Renal cortical epithelial cell (primary cell): ENCODE measurements around the gene NAT8L. TPM values are rescaled to one million over a fixed set of nuclear protein-coding genes. Genes with fewer than 3 reads are reported as not detected.
"Not testable (repeated sequence)": the region's sequence is repeated elsewhere in the genome, so short reads cannot be mapped to it uniquely, and the experiment has no call there.

ENCODE experiments used
- DNase-seq: peaks from one replicate; pipeline ENCODE4 v3.0.0-alpha.2; 2011; ENCODE audit warnings: low read depth
- total RNA-seq: library from RNA; depleted of rRNA; stranded (reverse); fragments of >200 nt; gene quantifications from 2 replicates; pipeline ENCODE4 v1.2.3, GENCODE V29; 2014

Gene NAT8L
- 0.17 and 1.2 TPM in 2 replicates for total RNA-seq

DNA sequence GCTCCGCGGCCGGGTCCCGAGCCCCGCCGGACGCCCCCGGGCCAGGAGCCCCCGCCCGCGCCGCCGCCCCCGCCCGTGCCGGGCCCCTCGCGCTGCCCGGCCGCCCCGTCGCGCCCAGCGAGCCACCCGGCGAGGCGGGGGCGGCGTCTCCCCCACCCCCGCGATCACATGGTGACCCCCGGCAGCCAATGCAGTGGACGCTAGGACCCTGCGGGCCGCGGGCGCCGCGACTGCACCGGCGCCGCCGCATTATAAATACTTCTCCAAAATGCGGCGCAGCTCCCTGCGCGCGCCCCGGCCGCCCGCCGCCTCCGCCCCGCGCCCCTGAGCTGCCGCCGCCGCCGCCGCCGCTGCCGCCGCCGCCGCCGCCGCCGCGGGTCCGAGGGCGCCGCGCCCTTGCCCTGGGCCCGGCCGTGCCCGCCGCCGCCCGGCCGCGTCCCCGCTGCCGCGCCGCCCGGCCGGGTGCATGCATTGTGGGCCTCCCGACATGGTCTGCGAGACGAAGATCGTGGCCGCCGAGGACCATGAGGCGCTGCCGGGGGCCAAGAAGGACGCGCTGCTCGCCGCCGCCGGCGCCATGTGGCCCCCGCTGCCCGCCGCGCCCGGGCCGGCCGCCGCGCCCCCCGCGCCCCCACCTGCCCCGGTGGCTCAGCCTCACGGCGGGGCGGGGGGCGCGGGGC is at the start of gene NAT8L:
Gene NAT8L (plus strand): TSS at position 282 of the 680 bp plus-strand sequence. CDS start 185 bp downstream, at position 467.
- no peak for DNase-seq

- peak; percentile 71 for DNase-seq
Measured at GRCh38 chr4:2009651-2010233, 49.4 kb upstream of the NAT8L start.

DNA sequence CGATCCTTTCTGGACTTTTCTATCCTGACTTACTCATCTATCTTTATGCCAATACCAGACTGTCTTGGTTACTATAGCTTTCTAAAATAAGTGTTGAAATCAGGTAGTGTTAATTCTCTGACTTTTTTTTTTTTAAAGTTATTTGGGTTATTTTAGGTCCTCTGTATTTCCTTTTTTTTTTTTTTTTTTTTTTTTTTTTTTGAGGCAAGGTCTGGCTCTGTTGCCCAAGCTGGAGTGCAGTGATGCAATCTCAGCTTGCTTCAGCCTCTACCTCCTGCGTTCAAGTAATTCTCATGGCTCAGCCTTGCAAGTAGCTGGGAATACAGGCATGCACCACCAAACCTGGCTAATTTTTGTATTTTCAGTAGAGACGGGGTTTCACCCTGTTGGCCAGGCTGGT is 47.5 kb upstream of the NAT8L start:
- DNase-seq = peak; percentile 16

- no peak for DNase-seq
Measured at GRCh38 chr4:2015008-2015407, 44.1 kb upstream of the NAT8L start.

DNA sequence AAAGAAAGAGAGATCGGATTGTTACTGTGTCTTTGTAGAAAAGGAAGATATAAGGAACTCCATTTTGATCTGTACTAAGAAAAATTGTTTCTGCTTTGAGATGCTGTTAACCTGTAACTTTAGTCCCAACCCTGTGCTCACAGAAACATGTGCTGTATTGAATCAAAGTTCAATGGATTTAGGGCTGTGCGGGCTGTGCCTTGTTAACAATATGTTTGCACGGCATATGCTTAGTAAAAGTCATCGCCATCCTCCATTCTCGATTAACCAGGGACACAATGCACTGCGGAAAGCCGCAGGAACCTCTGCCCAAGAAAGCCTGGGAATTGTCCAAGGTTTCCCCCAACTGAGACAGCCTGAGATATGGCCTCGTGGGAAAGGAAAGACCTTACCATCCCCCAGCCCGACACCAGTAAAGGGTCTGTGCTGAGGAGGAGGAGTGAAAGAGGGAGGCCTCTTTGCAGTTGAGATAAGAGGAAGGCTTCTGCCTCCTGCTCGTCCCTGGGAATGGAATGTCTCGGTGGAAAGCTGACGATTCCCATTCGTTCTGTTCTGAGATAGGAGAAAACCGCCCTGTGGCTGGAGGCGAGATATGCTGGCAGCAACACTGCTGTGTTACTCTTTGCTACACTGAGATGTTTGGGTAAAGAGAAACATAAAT is 37.6 kb upstream of the NAT8L start:
- DNase-seq = not testable (repeated sequence)

DNA sequence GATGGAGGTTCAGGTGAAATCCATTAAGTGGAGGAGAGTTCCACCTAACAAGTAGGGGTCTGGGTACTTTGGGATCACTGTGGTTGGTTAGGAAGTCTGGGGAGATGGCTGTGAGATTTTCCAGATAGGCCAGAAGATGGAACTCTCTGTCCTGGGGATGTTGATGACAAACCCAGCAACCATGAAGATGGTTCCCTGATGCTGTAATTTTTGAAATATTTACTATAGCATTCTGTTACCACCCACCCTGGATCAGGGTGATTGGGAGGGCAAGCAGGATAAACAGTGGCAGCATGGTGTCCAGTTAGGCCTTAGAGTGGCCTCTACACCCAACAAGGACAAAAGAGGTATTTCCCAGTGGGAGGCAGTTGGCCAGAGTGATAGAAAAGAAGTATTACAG is 34.4 kb upstream of the NAT8L start:
- DNase-seq = no peak

DNA sequence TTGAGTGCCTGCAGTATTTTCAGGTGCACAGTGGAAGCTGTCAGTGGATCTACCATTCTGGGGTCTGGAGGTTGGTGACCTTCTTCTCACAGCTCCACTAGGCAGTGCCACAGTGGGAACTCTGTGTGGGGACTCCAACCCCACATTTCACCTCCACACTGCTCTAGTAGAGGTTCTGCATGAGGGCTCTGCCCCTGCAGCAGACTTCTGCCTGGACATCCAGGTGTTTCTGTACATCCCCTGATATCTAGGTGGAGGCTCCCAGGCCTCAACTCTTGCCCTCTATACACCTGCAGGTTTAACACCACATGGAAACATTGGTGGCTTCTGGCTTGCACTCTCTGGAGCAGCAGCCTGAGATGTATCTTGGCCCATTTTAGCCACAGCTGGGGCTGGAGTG is 33.3 kb upstream of the NAT8L start:
- DNase-seq = no peak

DNA sequence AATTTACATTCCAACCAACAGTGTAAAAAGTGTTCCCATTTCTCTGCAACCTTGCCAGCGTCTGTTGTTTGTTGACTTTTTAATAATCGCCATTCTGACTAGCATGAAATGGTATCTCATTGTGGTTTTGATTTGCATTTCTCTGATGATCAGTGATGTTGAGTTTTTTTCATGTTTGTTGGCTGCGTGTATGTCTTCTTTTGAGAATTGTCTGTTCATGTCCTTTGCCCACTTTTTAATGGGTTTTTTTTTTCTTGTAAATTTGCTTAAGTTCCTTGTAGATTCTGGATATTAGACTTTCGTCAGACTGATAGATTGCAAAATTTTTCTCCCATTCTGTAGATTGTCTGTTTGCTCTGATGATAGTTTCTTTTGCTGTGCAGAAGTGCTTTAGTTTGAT is 32.0 kb upstream of the NAT8L start:
- DNase-seq = not testable (repeated sequence)

- DNase-seq = not testable (repeated sequence)
Measured at GRCh38 chr4:2031161-2031560, 28.0 kb upstream of the NAT8L start.

- no peak for DNase-seq
Measured at GRCh38 chr4:2036327-2036726, 22.8 kb upstream of the NAT8L start.

DNA sequence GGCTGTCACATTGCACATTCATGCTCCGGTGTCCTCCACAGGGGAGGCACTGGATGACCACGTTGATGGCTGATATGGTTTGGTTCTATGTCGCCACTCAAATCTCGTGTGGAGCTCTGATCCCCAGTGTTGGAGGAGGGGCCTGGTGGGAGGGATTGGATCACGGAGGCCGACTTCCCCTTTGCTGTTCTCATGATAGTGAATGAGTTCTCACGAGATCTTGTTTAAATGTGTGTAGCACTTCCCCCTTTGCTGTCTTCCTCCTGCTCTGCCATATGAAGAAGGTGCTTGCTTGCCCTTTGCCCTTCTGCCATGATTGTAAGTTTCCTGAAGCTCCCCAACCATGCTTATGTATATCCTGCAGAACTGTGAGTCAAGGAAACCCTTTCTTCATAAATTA is 22.3 kb upstream of the NAT8L start:
- DNase-seq = no peak

DNA sequence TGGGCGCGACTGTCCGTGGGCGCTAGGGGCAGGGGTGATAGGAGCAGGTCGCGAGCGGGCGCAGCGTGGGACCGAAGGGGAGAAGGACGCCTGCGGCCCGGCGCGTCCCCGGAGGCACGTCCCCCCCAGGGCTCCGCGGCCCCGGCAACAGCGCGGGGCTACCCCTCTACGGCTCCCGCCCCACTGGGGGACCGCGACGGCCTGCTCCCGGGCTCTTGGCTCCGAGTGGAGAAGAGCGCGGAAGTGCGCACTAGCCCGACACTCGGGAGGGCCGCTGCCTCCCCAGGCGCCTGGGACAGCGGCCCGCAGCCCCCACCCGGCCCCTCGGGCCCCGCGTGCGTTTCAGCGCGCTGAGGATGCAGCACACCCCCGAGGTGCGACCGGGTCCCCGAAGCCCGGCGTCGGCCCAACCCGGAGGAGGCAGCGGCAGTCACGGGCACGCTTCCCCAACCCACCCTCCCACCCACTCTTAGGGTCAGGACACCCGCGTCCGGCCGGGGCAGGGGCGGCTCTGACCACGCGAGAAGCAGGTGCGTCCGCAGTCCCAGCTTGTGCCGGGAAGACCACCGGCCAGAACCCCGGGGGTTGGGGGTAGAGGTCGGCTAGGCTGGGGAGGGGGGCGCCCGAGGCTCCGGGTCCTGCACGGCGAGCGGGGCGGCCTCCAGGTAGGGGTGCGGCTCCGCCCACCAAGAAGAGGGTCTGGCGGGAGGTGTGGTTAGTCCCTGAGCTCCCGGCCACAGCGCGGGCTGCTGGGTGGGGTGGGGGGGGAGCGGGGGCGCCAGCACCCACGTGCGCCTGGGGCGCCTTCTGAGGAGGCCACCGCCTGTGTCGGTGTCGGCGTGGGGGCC is 18.5 kb upstream of the NAT8L start:
- no peak for DNase-seq

DNA sequence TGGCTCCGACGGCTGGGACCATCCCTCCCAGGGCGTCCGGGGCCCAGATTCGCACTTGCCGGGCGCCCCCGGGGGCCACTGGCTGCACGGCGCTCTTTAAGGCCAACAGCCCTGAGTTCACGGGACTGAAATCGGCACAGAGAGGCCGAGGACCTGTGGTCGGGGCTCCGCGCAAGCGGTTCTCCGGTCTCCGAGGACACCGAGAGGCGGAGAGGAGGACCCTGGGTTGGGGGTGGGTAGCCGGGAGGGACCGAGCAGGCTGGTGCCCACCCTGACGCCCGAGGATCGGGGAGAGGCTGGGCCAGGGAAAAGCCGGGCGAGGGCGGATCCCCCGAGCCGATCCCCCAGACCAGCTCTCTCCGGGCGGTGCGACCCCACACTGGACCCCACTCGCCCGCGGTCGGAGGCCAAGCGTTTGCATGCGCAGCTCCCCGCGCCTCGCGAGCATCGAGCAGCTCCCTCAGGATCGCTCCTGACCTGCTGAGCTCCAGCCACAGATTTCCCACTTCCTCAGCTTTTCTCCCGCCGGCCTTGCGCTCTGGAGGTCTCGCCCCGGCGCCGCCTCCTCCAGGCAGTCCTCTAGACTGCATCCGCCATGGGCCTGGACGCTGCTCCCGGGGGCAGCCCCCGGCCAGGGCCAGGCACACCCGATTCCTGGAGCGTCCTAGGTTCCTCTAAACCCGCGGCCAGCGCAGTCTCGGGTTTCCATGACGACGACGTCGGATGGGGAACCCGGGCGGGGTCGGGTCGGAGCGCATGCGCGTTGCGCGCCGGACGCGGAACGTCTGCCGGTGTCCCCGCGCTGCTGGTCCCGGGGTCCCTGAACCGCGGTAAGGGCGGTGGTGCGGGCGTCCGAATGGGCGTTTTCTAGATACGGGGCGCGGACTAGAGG is 17.6 kb upstream of the NAT8L start:
- DNase-seq = peak; percentile 13

- no peak for DNase-seq
Measured at GRCh38 chr4:2042204-2042946, 16.8 kb upstream of the NAT8L start.

DNA sequence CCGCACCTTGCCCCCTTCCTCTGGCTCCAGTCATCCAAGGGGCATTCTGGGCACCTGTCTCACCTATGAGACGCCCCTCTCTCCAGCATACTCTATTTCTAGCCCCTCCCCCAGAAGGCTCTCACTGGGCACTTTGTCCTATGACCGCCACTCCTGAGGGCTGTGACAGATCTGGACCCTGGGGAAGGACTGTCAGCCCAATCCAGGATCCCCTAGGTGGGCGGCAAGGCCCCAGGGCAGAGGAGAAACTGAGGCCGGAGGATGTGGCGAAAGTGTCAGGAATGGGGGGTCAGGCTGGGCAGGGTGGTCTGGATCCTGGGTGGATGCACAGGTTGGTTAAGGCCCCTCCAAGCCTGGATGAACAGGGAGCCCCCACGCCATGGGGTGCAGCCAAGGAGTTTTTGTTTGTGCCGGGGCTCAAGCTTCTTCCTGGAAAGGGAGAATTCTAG is 16.2 kb upstream of the NAT8L start:
- no peak for DNase-seq

- no peak for DNase-seq
Measured at GRCh38 chr4:2043396-2044118, 15.6 kb upstream of the NAT8L start.

DNA sequence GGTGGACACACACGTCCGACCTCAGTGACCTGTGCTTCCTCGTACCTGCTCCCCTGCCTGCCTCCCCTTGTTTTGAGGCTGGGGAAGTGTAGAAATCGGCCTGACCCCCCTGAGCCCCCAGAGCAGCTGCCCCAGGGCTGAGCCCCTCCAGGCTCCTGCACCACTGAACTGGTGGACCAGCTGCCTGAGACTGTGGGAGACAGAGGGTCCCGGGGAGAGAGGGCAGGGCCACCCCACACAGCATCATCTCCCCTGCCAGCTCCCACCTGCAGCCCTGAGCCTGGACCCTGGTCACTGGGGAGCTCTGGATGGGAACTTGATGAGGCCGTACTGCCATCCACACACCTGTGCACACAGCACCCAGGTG is 15.0 kb upstream of the NAT8L start:
- DNase-seq = no peak

- DNase-seq = no peak
Measured at GRCh38 chr4:2044542-2045517, 14.3 kb upstream of the NAT8L start.

DNA sequence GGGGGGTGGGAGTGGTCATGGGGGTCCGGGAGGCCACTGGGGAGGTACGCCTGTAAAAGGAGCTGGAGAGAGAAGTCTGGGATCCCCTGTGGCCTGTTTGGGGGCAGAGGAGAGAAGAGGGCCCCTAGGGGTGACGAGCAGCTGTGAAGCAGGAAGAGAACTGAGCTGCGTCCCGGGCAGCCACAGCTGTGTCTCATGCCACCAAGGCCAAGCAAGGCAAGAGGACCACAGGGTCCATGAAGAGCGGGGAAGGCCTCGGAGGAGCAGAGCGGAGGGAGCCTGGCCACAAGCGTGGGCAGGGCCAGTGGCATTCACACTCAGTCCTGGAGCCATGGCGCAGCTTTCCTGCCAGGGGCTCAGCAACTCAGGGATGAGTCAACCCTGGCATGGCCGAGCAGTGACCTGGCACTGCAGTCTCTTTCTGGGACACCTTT is 13.6 kb upstream of the NAT8L start:
- peak; percentile 3 for DNase-seq
